Measurements from ENCODE around the gene IGLL1.

DNA sequence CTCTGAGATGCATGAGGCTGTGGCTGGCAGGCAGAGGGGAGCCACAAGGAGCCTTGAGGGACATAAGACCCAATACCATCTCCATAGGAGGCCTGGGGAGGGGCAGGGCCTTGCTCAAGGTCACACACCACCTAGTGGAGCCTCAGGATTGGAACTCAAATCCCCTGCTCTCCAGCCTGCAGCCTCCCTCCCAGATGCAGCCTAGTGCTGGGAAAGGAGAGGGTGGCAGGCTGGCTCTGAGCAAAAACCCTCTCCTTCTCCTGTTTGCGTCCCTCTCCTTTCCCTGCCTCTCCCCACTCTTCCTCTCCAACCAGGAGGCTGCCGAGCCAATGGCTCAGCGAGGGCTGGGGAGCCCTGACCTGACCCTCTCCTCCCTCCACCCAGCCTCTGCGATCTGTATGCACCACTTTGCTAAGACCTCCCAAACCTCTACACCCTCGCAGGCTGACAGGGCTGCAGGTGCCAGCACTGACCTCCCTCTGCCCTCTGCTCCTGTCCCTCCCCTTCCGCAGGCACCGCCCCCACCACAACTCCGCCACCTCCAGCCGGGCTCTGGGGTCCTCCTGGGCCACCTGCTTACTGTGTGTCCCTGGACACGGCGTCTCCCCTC, 14.7 kb downstream of the IGLL1 start:
- TF ChIP-seq, protein P1, sequence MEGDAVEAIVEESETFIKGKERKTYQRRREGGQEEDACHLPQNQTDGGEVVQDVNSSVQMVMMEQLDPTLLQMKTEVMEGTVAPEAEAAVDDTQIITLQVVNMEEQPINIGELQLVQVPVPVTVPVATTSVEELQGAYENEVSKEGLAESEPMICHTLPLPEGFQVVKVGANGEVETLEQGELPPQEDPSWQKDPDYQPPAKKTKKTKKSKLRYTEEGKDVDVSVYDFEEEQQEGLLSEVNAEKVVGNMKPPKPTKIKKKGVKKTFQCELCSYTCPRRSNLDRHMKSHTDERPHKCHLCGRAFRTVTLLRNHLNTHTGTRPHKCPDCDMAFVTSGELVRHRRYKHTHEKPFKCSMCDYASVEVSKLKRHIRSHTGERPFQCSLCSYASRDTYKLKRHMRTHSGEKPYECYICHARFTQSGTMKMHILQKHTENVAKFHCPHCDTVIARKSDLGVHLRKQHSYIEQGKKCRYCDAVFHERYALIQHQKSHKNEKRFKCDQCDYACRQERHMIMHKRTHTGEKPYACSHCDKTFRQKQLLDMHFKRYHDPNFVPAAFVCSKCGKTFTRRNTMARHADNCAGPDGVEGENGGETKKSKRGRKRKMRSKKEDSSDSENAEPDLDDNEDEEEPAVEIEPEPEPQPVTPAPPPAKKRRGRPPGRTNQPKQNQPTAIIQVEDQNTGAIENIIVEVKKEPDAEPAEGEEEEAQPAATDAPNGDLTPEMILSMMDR (IDR thresholded peaks at IDR 0.05 in 8 of 11, conservative IDR thresholded peaks at IDR 0.05 in 3 of 11): no peak
- no peak for TF ChIP-seq POLR2A (IDR thresholded peaks at IDR 0.05)
- TF ChIP-seq POLR2AphosphoS5 (IDR thresholded peaks at IDR 0.05): no peak

All from spleen (tissue), 7 donors.